NCI-H82 treated with DMSO at 0.1 percent for 48 hours (cell line): ENCODE data around the gene NCOA3.

ENCODE experiments used
- DNase-seq: peaks from one replicate; lab custom pipeline; 2025; ENCODE audit not compliant: unreplicated experiment; lab: John Stamatoyannopoulos, UW

The NCOA3 gene

GRCh38 chr20:47627540-47627939 lies 125.9 kb downstream of the NCOA3 start:
- DNase-seq = no peak

- DNase-seq = no peak
Observed at GRCh38 chr20:47629907-47630306, 128.2 kb downstream of the NCOA3 start.

- no peak for DNase-seq
Observed at GRCh38 chr20:47631078-47631477, 129.4 kb downstream of the NCOA3 start.

GRCh38 chr20:47635256-47635655 lies 133.6 kb downstream of the NCOA3 start:
- DNase-seq = no peak

GRCh38 chr20:47638851-47639250 lies 137.2 kb downstream of the NCOA3 start:
- DNase-seq = no peak

GRCh38 chr20:47642118-47642517 lies 140.4 kb downstream of the NCOA3 start:
- DNase-seq = no peak

GRCh38 chr20:47642624-47643023 lies 140.9 kb downstream of the NCOA3 start:
- DNase-seq = no peak

GRCh38 chr20:47645632-47646031 lies 143.9 kb downstream of the NCOA3 start:
- DNase-seq = no peak

GRCh38 chr20:47647994-47648393 lies 146.3 kb downstream of the NCOA3 start:
- DNase-seq = no peak

GRCh38 chr20:47648943-47649342 lies 147.3 kb downstream of the NCOA3 start:
- no peak for DNase-seq

- DNase-seq = no peak
Observed at GRCh38 chr20:47652301-47652700, 150.6 kb downstream of the NCOA3 start.

GRCh38 chr20:47652794-47653193 lies 151.1 kb downstream of the NCOA3 start:
- DNase-seq = no peak

GRCh38 chr20:47653869-47654268 lies 152.2 kb downstream of the NCOA3 start:
- DNase-seq = no peak

GRCh38 chr20:47654370-47654769 lies 152.7 kb downstream of the NCOA3 start:
- DNase-seq = peak; percentile 12

- DNase-seq = no peak
Observed at GRCh38 chr20:47655635-47656034, 153.9 kb downstream of the NCOA3 start.

GRCh38 chr20:47656318-47656717 lies 154.6 kb downstream of the NCOA3 start:
- no peak for DNase-seq

GRCh38 chr20:47659904-47660601 lies 158.4 kb downstream of the NCOA3 start:
- no peak for DNase-seq

GRCh38 chr20:47660602-47660905 lies 158.9 kb downstream of the NCOA3 start:
- no peak for DNase-seq

- no peak for DNase-seq
Observed at GRCh38 chr20:47660983-47661700, 159.5 kb downstream of the NCOA3 start.

GRCh38 chr20:47661714-47662113 lies 160.0 kb downstream of the NCOA3 start:
- no peak for DNase-seq

GRCh38 chr20:47662483-47663353 lies 161.0 kb downstream of the NCOA3 start:
- DNase-seq = no peak
